Hypothalamus (tissue), 51 donors: ENCODE data around the gene GOLGA8M.
"Not testable (repeated sequence)": the region's sequence is repeated elsewhere in the genome, so short reads cannot be mapped to it uniquely, and the experiment has no call there.

ENCODE experiments used
- DNase-seq, 51 donors: peaks; one replicate each; lab custom pipeline; 2025; lab: John Stamatoyannopoulos, UW

Gene GOLGA8M

GRCh38 chr15:28712270-28712669 is at the start of gene GOLGA8M:
Gene GOLGA8M (minus strand): TSS chr15:28712421. CDS start chr15:28712323, 98 bp downstream.
- DNase-seq: not testable (repeated sequence)

- DNase-seq: not testable (repeated sequence)
Observed at GRCh38 chr15:28742890-28743289, 30.7 kb upstream of the GOLGA8M start.

DNA sequence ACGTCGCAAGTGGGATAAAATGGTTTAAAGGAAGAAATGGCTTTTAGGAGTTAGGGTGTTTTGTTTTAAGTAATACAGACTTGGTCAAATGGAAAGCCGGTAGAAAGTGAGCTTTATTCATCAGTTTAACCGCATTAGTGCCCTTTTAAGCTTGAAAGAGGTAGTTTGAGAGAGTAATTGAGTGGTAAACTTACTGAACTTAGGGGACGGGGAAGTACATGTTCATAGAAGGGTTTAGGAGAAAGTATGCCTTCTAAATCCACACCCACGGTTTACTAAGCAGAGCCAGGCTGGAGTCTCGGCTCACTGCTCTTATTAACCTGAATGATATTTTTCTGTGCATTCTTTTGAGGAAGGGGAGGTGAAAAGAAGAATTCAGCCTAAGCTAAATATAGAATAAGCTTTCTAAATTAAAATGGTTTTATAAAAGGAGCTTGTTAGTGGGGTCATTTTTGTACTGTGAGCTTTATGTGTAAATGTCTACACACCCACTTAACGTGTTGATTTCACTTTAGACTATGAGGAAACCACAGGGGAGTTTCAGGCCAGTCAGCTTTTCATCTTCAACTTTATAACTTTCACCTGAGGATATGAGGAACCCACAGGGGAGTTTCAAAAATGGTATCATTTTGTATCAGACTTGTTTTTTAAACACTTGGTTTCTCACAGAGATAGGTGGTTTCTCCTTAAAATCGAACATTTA is 26.5 kb upstream of the GOLGA8M start:
- not testable (repeated sequence) for DNase-seq

DNA sequence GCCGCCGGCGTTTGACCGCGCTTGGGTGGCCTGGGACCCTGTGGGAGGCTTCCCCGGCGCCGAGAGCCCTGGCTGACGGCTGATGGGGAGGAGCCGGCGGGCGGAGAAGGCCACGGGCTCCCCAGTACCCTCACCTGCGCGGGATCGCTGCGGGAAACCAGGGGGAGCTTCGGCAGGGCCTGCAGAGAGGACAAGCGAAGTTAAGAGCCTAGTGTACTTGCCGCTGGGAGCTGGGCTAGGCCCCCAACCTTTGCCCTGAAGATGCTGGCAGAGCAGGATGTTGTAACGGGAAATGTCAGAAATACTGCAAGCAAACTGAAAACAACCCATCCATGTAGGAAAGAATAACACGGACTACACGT is 26.0 kb upstream of the GOLGA8M start:
- DNase-seq: not testable (repeated sequence)

DNA sequence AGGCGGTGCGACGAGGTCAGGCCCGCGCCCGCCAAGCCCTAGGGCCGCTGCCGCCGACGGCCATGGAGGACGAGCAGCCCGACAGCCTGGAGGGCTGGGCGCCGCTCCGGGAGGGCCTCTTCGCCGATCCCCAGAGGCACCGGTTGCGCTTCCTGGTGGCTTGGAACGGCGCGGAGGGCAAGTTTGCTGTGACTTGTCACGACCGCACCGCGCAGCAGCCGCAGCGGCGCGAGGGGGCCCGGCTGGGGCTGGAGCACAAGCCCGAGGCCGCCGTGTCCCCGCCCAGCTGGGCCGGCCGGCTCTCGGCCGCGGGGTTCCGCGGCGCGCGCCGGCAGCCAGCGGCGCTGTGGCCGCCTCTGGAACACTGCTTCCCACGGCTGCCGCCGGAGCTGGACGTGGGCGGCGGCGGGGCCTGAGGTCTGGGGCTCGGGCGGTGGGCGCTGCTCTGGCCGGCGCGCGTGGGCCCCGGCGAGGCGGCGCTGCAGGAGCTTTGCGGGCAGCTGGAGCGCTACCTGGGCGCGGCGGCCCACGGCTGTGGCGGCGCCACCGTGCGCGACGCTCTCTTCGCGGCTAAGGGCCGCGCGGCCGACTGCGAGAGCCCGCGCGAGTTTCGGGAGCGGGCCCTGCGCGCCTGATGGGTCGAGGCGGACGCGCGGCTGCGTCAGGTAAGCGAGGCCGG is 25.4 kb upstream of the GOLGA8M start:
- peak in 18 of 51 donors; percentile 3 to 52 (median 28) for DNase-seq

GRCh38 chr15:28728061-28728460 is 15.8 kb upstream of the GOLGA8M start:
- peak in 1 of 51 donors; percentile 4 for DNase-seq

DNA sequence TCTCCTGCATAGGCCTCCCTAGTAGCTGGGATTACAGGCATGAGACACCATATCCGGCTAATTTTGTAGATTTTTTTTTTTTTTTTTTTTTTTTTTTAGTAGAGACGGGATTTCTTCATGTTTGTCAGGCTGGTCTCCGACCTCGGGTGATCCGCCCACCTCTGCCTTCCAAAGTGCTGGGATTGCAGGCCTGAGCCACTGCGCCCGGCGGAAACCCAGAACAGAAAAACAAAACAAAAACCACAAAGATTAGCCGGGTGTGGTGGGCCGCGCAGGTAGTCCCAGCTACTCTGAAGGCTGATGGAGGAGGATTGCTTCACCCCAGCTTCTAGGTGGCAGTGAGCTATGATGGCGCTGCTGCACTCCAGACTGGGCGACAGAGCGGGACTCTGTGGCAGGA is 14.8 kb upstream of the GOLGA8M start:
- DNase-seq: not testable (repeated sequence)

- no peak for DNase-seq
Observed at GRCh38 chr15:28726102-28726501, 13.9 kb upstream of the GOLGA8M start.

- no peak for DNase-seq
Observed at GRCh38 chr15:28725556-28725955, 13.3 kb upstream of the GOLGA8M start.

DNA sequence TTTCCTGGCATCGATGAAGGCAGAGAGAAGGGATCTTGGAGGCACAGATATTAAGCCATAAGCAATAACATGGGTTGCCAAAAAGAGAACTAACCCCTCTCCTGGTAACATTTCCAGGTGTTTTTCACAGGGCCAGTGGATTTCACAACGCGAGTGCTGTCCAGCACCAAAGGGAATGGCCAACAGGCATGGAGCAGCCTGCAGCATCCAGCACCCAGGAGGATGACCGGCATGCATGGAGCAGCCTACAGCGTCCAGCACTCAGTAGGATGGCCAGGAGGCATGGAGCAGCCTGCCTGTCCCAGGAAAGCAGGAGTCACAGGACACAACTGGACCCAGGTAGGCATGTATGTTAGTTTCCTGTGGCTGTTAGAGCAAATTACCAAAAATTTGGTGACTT is 11.8 kb upstream of the GOLGA8M start:
- DNase-seq: not testable (repeated sequence)

DNA sequence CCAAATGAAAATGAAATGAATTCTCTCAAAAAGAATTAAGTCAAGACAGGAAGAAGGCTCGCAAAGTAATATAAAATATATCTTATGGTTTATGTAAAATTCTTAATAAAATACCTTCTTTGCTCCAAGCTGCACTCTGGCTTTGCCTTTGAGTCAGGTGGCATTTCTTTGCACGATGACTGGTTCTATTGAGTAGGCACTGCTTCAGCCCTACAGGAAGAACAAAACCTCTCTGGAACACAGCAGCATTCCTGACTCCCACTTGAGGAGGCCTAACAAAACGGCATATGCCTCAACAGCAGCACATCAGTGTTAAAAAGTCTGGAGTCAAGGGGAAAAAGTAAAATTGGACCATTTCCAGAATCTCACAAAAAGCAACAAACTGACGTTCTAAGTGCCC is 7.4 kb upstream of the GOLGA8M start:
- not testable (repeated sequence) for DNase-seq

DNA sequence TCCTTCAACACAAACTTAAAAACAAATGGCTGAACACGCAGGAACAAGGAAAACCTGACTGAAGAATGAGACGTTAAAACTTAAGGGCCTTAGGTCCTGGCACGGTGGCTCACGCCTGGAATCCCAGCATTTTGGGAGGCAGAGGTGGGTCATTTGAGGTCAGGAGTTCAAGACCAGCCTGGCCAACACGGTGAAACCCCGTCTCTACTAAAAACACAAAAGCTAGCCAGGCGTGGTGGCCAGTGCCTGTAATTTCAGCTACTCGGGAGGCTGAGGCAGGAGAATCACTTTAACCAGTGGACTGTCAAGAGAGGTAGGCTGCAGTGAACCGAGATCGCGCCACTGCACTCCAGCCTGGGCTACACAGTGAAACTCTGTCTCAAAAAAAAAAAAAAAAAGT is 6.4 kb upstream of the GOLGA8M start:
- not testable (repeated sequence) for DNase-seq

DNA sequence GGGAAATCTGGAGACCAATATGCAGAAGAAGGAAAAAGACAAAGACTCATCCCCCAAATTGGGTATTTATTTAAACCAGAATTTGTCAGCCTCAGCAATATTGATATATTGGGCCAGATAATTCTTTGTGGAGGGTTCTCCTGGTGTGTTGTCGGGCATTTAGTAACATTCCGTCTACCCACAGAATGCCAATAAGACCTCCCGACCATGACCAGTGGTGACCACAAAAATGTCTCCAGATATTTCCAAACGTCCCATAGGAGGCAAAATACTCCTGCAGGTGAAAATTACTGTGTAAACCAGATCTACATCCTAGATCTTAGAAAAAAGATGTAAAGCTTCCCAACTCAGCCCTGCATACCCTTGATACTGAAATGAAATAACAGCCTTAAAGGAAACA is 2.0 kb upstream of the GOLGA8M start:
- DNase-seq: not testable (repeated sequence)

DNA sequence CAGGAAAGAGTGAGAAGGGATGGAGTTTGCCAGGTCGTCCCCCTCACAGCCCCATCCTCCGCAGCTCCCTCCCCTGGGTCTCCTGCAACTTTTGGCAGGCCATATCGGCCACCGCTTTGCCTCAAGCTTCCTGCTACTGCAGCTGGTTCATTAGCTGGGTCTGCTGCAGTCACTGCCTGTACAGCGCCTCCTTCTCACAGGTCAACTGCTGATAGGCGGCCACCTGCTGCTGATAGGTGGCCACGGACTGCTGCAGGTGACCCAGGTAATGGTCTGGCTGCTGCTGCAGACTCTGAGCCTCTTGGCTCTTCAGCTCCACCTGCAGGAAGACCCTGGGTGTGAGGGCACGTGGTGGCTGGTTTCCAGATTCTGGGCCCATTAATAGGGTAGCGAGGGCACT is 8.3 kb downstream of the GOLGA8M start:
- DNase-seq: not testable (repeated sequence)

DNA sequence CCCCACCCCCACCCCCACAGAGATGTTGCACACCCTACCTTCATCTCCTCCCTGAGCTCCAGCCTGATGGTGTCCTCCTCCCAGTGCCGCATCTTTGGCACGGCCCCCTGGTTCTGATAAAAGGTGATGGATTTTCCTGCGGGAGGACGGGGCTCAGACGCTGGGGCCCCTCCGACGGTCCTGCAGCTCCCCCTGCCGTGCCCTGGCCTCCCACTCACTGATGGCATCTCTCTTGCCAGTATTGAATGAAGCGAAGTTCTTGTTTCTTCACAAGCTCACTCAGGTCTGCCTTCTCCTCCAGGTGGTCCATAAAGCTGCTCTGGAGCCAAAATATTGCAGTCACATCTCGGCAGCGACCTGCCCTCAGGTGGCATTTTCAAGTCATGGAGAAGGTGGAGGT is 9.8 kb downstream of the GOLGA8M start:
- not testable (repeated sequence) for DNase-seq

- DNase-seq: peak in 4 of 51 donors; percentile 4 to 22 (median 8)
Observed at GRCh38 chr15:28694006-28694751, 18.0 kb downstream of the GOLGA8M start.

- not testable (repeated sequence) for DNase-seq
Observed at GRCh38 chr15:28693021-28693420, 19.2 kb downstream of the GOLGA8M start.

DNA sequence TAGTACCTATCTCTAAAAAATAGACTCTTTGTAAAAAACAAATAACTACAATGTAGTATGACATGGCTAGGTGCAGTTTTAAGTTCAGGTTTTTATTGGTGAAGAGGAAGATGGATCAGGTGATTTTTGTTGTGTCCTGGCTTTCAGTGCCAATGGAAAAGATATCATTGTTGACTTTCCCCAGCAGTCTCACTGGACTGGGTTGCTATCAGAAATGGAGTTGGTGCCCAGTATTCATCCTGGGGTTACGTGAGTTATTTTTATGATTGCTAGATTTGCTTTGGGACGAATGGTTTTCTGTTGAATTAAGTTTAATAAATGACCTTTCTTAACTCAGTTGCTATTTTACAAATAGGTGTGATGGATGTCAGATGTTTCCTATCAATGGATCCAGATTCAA is 38.7 kb downstream of the GOLGA8M start:
- DNase-seq: not testable (repeated sequence)

DNA sequence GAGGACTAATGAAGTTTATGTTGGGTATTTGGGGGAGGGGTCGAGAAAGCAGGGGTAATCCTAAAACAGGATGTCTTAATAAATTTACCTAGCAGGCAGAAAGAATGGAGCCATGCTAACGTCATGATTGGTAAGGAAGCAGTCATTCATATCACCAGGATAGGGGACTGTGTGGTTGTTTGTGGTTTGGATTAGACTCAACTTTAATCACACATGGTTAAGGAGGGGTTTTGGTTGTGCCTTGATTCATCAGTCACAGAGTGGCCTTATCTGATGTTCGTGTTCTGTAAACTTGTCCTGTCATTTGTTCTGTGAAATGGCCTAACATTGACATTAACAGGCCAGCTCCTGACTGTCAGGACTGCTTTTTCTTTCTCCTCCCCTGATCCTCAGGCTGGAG is 40.1 kb downstream of the GOLGA8M start:
- DNase-seq: not testable (repeated sequence)

- not testable (repeated sequence) for DNase-seq
Observed at GRCh38 chr15:28666402-28666801, 45.8 kb downstream of the GOLGA8M start.

- not testable (repeated sequence) for DNase-seq
Observed at GRCh38 chr15:28664575-28664974, 47.6 kb downstream of the GOLGA8M start.
